Measurements from ENCODE around the gene OSR1.

DNA sequence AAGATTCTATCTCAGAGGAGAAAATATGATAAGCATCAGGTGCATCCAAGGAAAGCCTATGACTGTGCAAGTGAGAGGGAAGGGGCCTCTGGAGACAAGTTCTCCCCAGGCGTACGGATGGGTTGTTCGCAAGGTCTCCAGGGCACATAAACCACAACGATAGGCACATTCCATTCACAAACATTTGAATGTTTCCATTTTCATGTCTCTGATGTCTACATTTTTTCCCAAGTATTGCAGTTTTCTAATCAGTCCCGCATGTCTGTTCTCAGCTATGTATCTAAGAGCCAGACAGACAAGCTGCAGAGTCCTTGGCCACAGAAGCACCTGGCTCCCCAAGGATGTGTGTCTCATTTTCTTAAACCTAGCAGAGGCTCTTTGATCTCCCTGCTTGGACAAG lies 28.0 kb downstream of the OSR1 start:
- TF ChIP-seq POLR2AphosphoS5 (IDR thresholded peaks at IDR 0.05; ENCODE audit: low read depth, low read length) (no peak), POLR2A (IDR thresholded peaks at IDR 0.05; ENCODE audit: low read depth, low read length) (no peak)
